HepG2 (cell line): ENCODE measurements around the gene FAM187B. TPM values are rescaled to one million over a fixed set of nuclear protein-coding genes. Genes with fewer than 3 reads are reported as not detected.

Source experiments
- CENPT ChIP-seq: sonication (generic); formaldehyde crosslinking; IDR thresholded peaks from 2 replicates; pipeline ENCODE4 v1.8.0; 2022; ENCODE audit warnings: low read depth, mild to moderate bottlenecking, moderate library complexity, missing genetic modification reagents
- FOXP4 ChIP-seq: sonication (generic); formaldehyde crosslinking; IDR thresholded peaks from 2 replicates; pipeline ENCODE4 v1.4.0; 2020; ENCODE audit warnings: missing genetic modification reagents
- HNF1B ChIP-seq: sonication (generic); formaldehyde crosslinking; IDR thresholded peaks from 2 replicates; pipeline ENCODE4 v1.5.1; 2020; ENCODE audit warnings: mild to moderate bottlenecking, moderate library complexity, missing genetic modification reagents
- KDM5A ChIP-seq: fragments of 200-600 bp; sonication (generic); IDR thresholded peaks from 2 replicates; pipeline ENCODE4 v1.7.0; 2018; ENCODE audit warnings: antibody characterized with exemption, mild to moderate bottlenecking, low read length, borderline replicate concordance
- KIAA2018 ChIP-seq: sonication (generic); formaldehyde crosslinking; IDR thresholded peaks from 2 replicates; pipeline ENCODE4 v1.5.0; 2020; ENCODE audit warnings: mild to moderate bottlenecking, missing genetic modification reagents, borderline replicate concordance
- MEIS1 ChIP-seq: sonication (generic); formaldehyde crosslinking; IDR thresholded peaks from 2 replicates; pipeline ENCODE4 v1.9.0; 2021; ENCODE audit warnings: mild to moderate bottlenecking, missing genetic modification reagents, moderate library complexity, borderline replicate concordance
- NCOA2 ChIP-seq: sonication (generic); formaldehyde crosslinking; IDR thresholded peaks from 2 replicates; pipeline ENCODE4 v1.8.0; 2022; ENCODE audit warnings: inconsistent platforms
- PTBP1 ChIP-seq: fragments of 200-400 bp; formaldehyde crosslinking; IDR thresholded peaks from 2 replicates; pipeline ENCODE4 v1.6.1; 2018; ENCODE audit warnings: low read length, low read depth; ENCODE audit not compliant: poor library complexity, severe bottlenecking
- TRIM22 ChIP-seq: fragments of 450-650 bp; IDR thresholded peaks from 2 replicates; pipeline ENCODE4 v1.6.1; 2017
- ZFP1 ChIP-seq: IDR thresholded peaks from 2 replicates; pipeline ENCODE4 v1.6.1; 2016
- ZNF205 ChIP-seq: IDR thresholded peaks from 2 replicates; pipeline ENCODE4 v1.6.1; 2018; ENCODE audit warnings: missing biosample characterization, missing genetic modification reagents
- ZNF569 ChIP-seq: sonication (generic); formaldehyde crosslinking; IDR thresholded peaks from 2 replicates; pipeline ENCODE4 v1.5.0; 2020; ENCODE audit warnings: mild to moderate bottlenecking, missing genetic modification reagents, moderate library complexity, borderline replicate concordance
- ZNF703 ChIP-seq: sonication (generic); formaldehyde crosslinking; IDR thresholded peaks from 2 replicates; pipeline ENCODE4 v1.5.1; 2020; ENCODE audit warnings: missing genetic modification reagents, mild to moderate bottlenecking, moderate library complexity, borderline replicate concordance
- ZNF772 ChIP-seq: sonication (generic); formaldehyde crosslinking; IDR thresholded peaks from 2 replicates; pipeline ENCODE4 v1.5.0; 2020; ENCODE audit warnings: mild to moderate bottlenecking, missing genetic modification reagents
- ZNF773 ChIP-seq: sonication (generic); formaldehyde crosslinking; IDR thresholded peaks from 2 replicates; pipeline ENCODE4 v1.4.0; 2020; ENCODE audit warnings: missing genetic modification reagents, borderline replicate concordance
- polyA plus RNA-seq, 8 experiments: library from polyadenylated mRNA; depleted of rRNA in 3 of 8; stranded (reverse) in 7 of 8; unstranded in 1 of 8; fragments of >200 nt; fragmentation: Illumina TruSeq in 4 of 8; extraction: Trizol in 4 of 8; gene quantifications; 2 replicates each; pipeline versions ENCODE4 v1.2.1 to v1.2.3, GENCODE V29; 2011 to 2016; ENCODE audit warnings: low read depth in 4 of 8, missing spikeins in 1 of 8, mixed read lengths in 1 of 8; ENCODE audit not compliant: insufficient read depth in 1 of 8
- total RNA-seq, 5 experiments: library from RNA; depleted of rRNA; stranded (reverse); fragments of >200 nt; fragmentation: Illumina TruSeq; extraction: Trizol; gene quantifications; 2 replicates each; pipeline ENCODE4 v1.2.3, GENCODE V29; 2016; ENCODE audit warnings: low read depth in 1 of 5

FAM187B gene
- total and polyA plus RNA-seq, 2 of the 13 experiments (the other 11 are each of a cell fraction or from before 2014, with no cell fraction given) = not detected

- TF ChIP-seq KIAA2018 (CRISPR knock-in tag) (peak; percentile 96), KDM5A (peak; percentile 73; the same call in 1 of the 2 replicates), ZNF205 (CRISPR knock-in tag) (peak; percentile 83; the same call in 1 of the 2 replicates), MEIS1 (CRISPR knock-in tag) (0 out of 2 replicates have a peak, but pooled peaks have one; percentile 43), ZNF703 (CRISPR knock-in tag) (peak; percentile 35; the same call in 1 of the 2 replicates), TRIM22 (no peak), NCOA2 (peak; percentile 34; the same call in 1 of the 2 replicates), HNF1B (CRISPR knock-in tag) (peak; percentile 77), PTBP1 (no peak), ZFP1 (CRISPR knock-in tag) (no peak), FOXP4 (CRISPR knock-in tag) (peak; percentile 71), CENPT (CRISPR knock-in tag) (no peak), ZNF772 (CRISPR knock-in tag) (peak; percentile 85; the same call in 1 of the 2 replicates), ZNF773 (CRISPR knock-in tag) (peak; percentile 77; the same call in 1 of the 2 replicates), ZNF569 (0 out of 2 replicates have a peak, but pooled peaks have one; percentile 71)
Measured at GRCh38 chr19:35248310-35249145, 20.0 kb upstream of the FAM187B start, which contains the start of gene LSR (continued).
